Nephron (organoid): ENCODE measurements around the gene GPRC5D.
A peak's percentile ranks its signal among the peaks of the same experiment; 100 is the strongest.

Experiments used
- H3K27ac Mint-ChIP-seq, 3 experiments: 2 replicates each; pipeline ENCODE4 v1.8.0; 2020; ENCODE audit warnings: mixed read lengths in 3 of 3, mild to moderate bottlenecking in 2 of 3, moderate library complexity in 1 of 3
- H3K27me3 Mint-ChIP-seq: 2 replicates; pipeline ENCODE4 v1.8.0; 2021; ENCODE audit warnings: low read depth, mild to moderate bottlenecking, moderate library complexity, mixed read lengths
- H3K36me3 Mint-ChIP-seq: 2 replicates; pipeline ENCODE4 v1.8.0; 2020; ENCODE audit warnings: low read depth, mixed read lengths
- H3K4me1 Mint-ChIP-seq: 2 replicates; pipeline ENCODE4 v1.8.0; 2020; ENCODE audit warnings: mixed read lengths
- H3K4me3 Mint-ChIP-seq, 3 experiments: 2 replicates each; pipeline ENCODE4 v1.8.0; 2020; ENCODE audit warnings: mild to moderate bottlenecking in 3 of 3, mixed read lengths in 3 of 3, moderate library complexity in 2 of 3
- H3K9me3 Mint-ChIP-seq: 2 replicates; pipeline ENCODE4 v1.8.0; 2020; ENCODE audit warnings: mixed read lengths
- CTCF ChIP-seq, 3 experiments: fragments of 200-600 bp; sonication (generic); IDR thresholded peaks; one replicate each; pipeline ENCODE4 v1.5.0; 2021; ENCODE audit warnings: antibody characterized with exemption in 3 of 3; ENCODE audit not compliant: unreplicated experiment in 3 of 3

Gene GPRC5D

DNA sequence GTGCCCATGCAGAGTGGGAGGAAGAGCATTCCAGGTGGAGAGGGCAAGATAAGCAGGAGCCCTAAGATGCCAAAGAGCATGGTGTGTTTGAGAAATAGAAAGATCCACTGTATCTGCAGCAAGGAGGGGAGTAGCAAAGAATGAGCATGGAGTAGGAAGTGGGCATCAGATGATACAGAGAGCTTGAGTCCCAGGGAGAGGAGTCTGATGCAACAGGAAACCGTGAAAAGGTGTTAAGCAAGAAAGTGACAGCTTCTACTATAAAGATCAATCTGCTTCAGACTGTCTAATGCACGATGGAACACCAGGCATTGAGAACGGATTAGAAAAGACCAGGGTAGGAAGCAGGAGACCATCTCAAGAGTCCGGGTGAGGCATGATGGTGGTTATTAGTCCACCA, 12.3 kb upstream of the GPRC5D start:
- Mint-ChIP-seq H3K4me3 (no peak overlapping the region), H3K36me3 (peaks cover 12% of the 10 kb centered on the region), H3K27ac (no peak overlapping the region), H3K9me3 (no peaks in the 10 kb centered on the region), H3K27me3 (no peaks in the 10 kb centered on the region), H3K4me1 (peaks cover 5% of the 10 kb centered on the region)
- TF ChIP-seq CTCF (IDR thresholded peaks at IDR 0.05; ENCODE audit: unreplicated experiment in 3 of 3), result no peak

GRCh38 chr12:12960639-12961209, 8.8 kb upstream of the GPRC5D start:
- no peak for TF ChIP-seq CTCF (IDR thresholded peaks at IDR 0.05; ENCODE audit: unreplicated experiment in 3 of 3)
- Mint-ChIP-seq H3K9me3 (no peaks in the 10 kb centered on the region), H3K36me3 (no peaks in the 10 kb centered on the region), H3K4me1 (peaks cover 5% of the 10 kb centered on the region), H3K27ac (no peak overlapping the region), H3K27me3 (no peaks in the 10 kb centered on the region), H3K4me3 (no peak overlapping the region)

- Mint-ChIP-seq H3K4me1 (peaks cover 8% of the 10 kb centered on the region), H3K27ac (no peak overlapping the region), H3K36me3 (no peaks in the 10 kb centered on the region), H3K27me3 (no peaks in the 10 kb centered on the region), H3K9me3 (no peaks in the 10 kb centered on the region), H3K4me3 (no peak overlapping the region)
- no peak for TF ChIP-seq CTCF (IDR thresholded peaks at IDR 0.05; ENCODE audit: unreplicated experiment in 3 of 3)
Measured at GRCh38 chr12:12958886-12959285, 6.9 kb upstream of the GPRC5D start.

DNA sequence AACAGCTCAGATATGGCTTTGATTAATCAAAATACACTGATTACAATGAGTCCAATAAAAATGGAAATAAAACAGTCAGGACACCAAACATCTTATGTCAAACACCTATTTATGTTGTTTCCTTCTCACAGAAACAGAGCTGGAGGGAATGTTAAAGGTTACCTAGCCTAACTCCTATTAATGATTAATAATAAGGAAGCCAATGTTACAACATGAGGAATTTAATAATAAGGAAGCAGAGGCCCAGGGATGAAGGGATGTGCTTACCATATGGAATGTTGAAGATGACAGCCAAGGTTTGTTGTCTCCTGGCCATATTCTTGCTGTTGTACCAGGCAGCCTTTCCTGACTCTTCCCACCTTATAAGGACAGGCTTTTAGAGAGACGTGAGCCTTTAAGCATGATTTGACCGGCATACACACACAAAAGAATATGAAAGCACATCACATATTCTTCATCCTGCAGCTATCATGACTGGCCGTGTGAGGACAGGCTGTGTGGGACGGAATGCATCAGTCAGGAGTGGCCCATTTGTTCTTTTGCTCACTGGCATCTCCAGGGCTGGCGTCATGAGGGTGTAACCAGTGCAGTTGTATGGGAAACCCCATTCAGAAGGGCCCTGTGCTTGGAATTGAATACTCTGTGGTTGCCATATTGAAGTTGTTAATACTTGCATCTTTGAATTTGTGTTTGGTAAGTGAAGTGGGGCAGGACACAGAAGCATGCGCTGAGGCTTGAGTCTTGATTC, 3.1 kb upstream of the GPRC5D start:
- TF ChIP-seq CTCF (IDR thresholded peaks at IDR 0.05; ENCODE audit: unreplicated experiment in 3 of 3), result no peak
- Mint-ChIP-seq H3K9me3 (peaks cover 2% of the 10 kb centered on the region), H3K36me3 (no peaks in the 10 kb centered on the region), H3K4me3 (no peak overlapping the region), H3K27ac (peak overlapping the region; percentile 35 to 80 (median 60)), H3K27me3 (no peaks in the 10 kb centered on the region), H3K4me1 (peaks cover 3% of the 10 kb centered on the region)

DNA sequence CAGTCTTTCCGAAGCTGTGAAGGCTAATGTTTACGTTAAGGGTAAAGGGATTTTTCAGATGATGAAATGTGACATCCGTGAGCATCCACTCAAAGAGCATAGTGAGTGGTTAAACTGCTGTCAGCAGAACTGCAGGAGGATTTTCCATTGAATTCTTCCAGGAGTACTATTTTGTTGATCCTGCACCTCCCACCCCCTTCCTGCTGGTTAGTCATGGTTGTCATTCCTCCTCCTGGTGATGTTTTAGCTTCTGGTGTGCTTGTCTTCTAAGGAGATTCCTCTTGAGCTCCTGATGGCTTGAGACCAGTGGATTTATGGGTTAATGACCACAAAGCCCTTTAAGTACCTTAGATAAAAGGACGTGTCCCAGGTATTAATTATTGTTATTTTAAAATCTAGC, 2.4 kb upstream of the GPRC5D start:
- TF ChIP-seq CTCF (IDR thresholded peaks at IDR 0.05; ENCODE audit: unreplicated experiment in 3 of 3), result no peak
- no peak overlapping the region for H3K4me3 Mint-ChIP-seq
- peaks cover 3% of the 10 kb centered on the region for H3K4me1 Mint-ChIP-seq
- H3K27ac Mint-ChIP-seq, result peak overlapping the region; percentile 35 to 80 (median 60)
- peaks cover 2% of the 10 kb centered on the region for H3K9me3 Mint-ChIP-seq
- H3K27me3 Mint-ChIP-seq, result no peaks in the 10 kb centered on the region
- H3K36me3 Mint-ChIP-seq, result peaks cover 4% of the 10 kb centered on the region

DNA sequence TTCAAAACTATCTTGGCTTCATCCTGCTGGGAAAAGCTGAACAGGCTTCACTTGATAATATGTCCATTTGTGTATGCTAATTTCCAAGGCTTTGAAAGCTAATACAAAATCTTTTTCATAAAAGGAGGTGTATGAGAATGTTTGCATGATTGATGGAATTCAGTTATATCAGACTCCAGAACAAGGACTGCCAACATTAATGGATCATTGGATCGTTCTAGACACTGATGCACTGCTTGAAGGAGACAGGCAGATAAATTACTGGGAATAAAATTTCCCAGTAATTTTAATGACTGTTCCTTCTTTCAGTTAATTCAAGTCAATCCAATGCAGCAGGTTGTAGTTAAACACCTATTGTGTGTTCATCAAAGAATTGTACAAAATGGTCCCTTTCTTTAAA, 466 bp downstream of the GPRC5D start:
- no peak for TF ChIP-seq CTCF (IDR thresholded peaks at IDR 0.05; ENCODE audit: unreplicated experiment in 3 of 3)
- no peak overlapping the region for H3K4me3 Mint-ChIP-seq
- no peak overlapping the region for H3K27ac Mint-ChIP-seq
- peaks cover 4% of the 10 kb centered on the region for H3K36me3 Mint-ChIP-seq
- peaks cover 2% of the 10 kb centered on the region for H3K9me3 Mint-ChIP-seq
- peaks cover 3% of the 10 kb centered on the region for H3K4me1 Mint-ChIP-seq
- H3K27me3 Mint-ChIP-seq, result no peaks in the 10 kb centered on the region
